Neutrophil (primary cell): ENCODE data around the gene CAMTA1.

Source experiments
- H3K27ac ChIP-seq: fragments of 200-600 bp; sonication (generic); 2 replicates; pipeline ENCODE4 v1.5.1; 2016; ENCODE audit warnings: mild to moderate bottlenecking, moderate library complexity
- H3K27me3 ChIP-seq: fragments of 200-600 bp; sonication (generic); 2 replicates; pipeline ENCODE4 v1.6.0; 2016; ENCODE audit warnings: mild to moderate bottlenecking
- H3K36me3 ChIP-seq: fragments of 200-600 bp; sonication (generic); 2 replicates; pipeline ENCODE4 v1.5.1; 2017
- H3K4me1 ChIP-seq, 2 experiments: fragments of 200-600 bp in 1 of 2; sonication (generic) in 1 of 2; 1 replicate in 1 of 2; 2 replicates in 1 of 2; pipeline versions ENCODE4 v1.5.1 to v1.6.1; 2013 to 2016; ENCODE audit warnings: low read depth in 1 of 2, low read length in 1 of 2, mild to moderate bottlenecking in 1 of 2, moderate library complexity in 1 of 2; ENCODE audit not compliant: control insufficient read depth in 1 of 2, insufficient read depth in 1 of 2
- H3K4me3 ChIP-seq, 2 experiments: fragments of 200-600 bp in 1 of 2; sonication (generic) in 1 of 2; 1 replicate in 1 of 2; 2 replicates in 1 of 2; pipeline ENCODE4 v1.5.1; 2013 to 2016; ENCODE audit warnings: low read depth in 1 of 2, low read length in 1 of 2, mild to moderate bottlenecking in 1 of 2, moderate library complexity in 1 of 2
- H3K9me3 ChIP-seq: fragments of 200-600 bp; sonication (generic); 2 replicates; pipeline ENCODE4 v1.5.1; 2016
- TF ChIP-seq, protein P1 (sequence below): fragments of 200-600 bp; sonication (generic); IDR thresholded peaks from 2 replicates; pipeline ENCODE4 v1.5.1; 2016; ENCODE audit warnings: antibody characterized with exemption

The CAMTA1 gene

DNA sequence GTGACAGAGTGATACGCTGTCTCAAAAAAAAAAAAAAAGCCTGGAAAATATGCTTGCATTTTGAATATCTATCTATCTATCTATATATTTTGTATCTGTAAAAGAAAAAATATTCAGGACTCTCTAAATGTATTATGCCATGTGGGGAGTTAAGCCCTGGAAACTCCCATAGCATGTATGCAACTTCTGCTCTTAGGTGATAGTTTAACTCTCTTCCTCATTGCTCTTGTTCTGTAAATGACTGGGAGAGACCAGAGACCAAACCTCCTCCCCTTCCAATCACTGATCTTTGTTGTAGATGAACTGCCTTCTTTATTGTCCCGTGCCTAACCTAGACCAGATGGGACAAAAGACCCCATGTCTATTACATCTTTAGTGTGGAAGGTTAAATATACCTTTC lies 37.6 kb upstream of the CAMTA1 start:
- Histone ChIP-seq H3K4me1 (peaks cover 0 to 10% of the 10 kb centered on the region in 2 experiments), H3K9me3 (no peaks in the 10 kb centered on the region), H3K4me3 (no peak overlapping the region), H3K27me3 (no peaks in the 10 kb centered on the region), H3K27ac (no peak overlapping the region), H3K36me3 (no peaks in the 10 kb centered on the region)
- TF ChIP-seq, protein P1, sequence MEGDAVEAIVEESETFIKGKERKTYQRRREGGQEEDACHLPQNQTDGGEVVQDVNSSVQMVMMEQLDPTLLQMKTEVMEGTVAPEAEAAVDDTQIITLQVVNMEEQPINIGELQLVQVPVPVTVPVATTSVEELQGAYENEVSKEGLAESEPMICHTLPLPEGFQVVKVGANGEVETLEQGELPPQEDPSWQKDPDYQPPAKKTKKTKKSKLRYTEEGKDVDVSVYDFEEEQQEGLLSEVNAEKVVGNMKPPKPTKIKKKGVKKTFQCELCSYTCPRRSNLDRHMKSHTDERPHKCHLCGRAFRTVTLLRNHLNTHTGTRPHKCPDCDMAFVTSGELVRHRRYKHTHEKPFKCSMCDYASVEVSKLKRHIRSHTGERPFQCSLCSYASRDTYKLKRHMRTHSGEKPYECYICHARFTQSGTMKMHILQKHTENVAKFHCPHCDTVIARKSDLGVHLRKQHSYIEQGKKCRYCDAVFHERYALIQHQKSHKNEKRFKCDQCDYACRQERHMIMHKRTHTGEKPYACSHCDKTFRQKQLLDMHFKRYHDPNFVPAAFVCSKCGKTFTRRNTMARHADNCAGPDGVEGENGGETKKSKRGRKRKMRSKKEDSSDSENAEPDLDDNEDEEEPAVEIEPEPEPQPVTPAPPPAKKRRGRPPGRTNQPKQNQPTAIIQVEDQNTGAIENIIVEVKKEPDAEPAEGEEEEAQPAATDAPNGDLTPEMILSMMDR = no peak

DNA sequence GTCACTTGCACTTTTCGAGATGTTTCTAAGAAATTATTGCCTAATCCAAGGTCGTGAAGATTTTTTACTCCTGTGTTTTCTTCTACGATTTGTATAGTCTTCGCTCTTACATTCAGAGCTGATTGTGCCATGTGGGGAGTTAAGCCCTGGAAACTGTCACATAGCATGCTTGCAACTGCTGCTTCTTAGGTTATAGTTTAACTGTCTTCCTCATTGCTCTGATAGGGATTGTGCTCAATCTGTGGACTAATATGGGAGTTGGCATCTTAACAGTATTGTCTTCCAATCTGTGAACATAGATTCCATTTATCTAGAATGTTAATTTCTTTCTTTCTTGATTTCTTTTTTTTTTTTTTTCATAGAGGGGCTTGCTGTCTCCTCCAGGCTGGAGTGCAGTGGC lies 34.8 kb upstream of the CAMTA1 start:
- TF ChIP-seq, protein P1 = no peak
- Histone ChIP-seq H3K4me1 (no peaks in the 10 kb centered on the region), H3K9me3 (no peaks in the 10 kb centered on the region), H3K36me3 (no peaks in the 10 kb centered on the region), H3K27me3 (no peaks in the 10 kb centered on the region), H3K4me3 (no peak overlapping the region), H3K27ac (no peak overlapping the region)

DNA sequence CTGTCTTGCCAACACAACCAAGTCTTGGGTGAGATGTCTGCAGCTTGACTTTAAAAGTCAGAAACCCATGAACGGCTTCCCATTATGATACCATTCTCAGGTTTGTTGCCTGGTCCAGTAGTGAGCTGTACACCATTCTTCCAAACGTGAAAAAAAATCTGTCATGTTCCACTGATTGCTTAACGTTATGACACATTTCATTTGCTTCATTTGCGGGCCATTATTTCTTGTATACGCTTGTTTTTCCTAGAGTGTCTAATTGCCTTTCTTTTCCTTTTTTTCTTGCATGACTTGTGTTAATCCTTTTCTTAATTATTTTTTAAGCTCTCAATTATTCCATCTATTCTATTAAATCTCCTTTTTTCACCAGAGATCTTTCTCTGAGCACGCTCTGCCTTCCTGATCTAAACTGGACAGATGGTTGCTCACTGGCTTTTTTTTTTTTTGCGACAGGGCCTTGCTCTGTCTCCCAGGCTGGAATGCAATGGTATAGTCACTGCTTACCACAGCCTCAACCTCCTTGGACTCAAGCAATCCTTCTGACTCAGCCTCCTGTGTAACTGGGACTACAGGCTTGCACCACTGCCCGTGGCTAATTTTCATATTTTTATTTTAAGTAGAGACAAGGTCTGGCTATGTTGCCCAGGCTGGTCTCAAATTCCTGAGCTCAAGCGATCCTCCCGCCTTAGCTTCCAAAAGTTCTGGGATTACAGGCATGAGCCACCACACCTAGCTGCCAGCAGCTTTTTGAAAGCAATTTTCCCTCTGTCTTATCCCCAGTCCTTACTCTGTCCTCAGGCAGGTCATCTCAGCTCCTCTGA lies 31.7 kb upstream of the CAMTA1 start:
- H3K27ac ChIP-seq = no peak overlapping the region
- no peaks in the 10 kb centered on the region for H3K9me3 ChIP-seq
- no peaks in the 10 kb centered on the region for H3K4me1 ChIP-seq
- H3K27me3 ChIP-seq = no peaks in the 10 kb centered on the region
- TF ChIP-seq, protein P1 = no peak
- no peaks in the 10 kb centered on the region for H3K36me3 ChIP-seq
- no peak overlapping the region for H3K4me3 ChIP-seq

DNA sequence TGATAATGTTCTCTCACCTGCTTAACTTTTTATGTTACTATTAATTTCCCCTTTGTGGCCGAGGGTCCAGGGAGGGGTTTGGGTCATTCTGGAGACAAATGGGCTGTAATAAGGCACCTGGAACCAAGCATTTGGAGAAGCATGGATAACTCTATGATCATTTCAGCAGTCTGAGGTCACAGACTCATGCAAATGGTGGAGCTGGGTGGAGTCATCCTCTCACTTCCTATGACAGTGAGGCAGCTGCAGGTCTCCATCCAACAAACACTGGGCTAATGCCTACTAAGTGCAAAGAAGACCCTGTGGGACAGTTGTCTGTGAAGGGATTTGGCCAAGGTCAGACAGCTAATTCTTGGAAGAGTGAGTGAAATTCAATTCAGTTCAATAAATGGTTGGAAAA lies 28.8 kb upstream of the CAMTA1 start:
- H3K27me3 ChIP-seq = no peaks in the 10 kb centered on the region
- H3K4me3 ChIP-seq = no peak overlapping the region
- no peaks in the 10 kb centered on the region for H3K4me1 ChIP-seq

DNA sequence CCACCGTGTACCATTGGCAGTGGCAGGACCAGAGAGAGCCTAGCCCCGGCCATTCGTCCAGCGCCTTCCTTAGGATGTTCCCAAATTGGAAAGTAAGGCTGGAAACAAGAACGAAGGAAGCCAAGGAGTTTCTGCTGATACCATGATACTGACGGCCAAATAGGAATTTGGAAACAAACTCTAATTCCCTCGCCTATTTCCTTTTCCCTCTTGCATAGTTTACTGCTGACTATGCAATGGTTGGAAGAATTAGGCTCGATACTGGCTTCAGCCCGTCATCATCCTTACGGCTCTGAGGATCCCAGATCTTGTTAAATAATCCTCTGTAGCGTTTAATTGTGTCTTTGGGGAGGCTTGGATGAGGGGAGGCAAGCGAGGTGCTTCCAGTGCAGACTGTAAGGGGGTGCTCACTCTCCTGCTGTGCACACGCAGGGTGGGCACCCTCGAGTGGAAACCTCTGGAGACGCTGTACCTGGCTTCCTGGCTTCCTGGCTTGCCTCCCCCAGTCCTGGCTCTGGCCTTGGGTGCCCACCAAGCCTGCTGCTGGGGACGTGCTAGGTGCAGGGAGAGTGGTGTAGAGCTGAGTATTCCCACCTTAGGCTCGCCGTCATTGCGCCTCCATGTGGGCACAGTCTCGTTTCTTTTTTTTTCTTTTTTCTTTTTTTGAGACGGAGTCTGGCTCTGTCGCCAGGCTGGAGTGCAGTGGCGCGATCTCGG lies 27.4 kb upstream of the CAMTA1 start:
- Histone ChIP-seq H3K36me3 (no peaks in the 10 kb centered on the region), H3K27me3 (no peaks in the 10 kb centered on the region), H3K9me3 (no peaks in the 10 kb centered on the region), H3K4me3 (no peak overlapping the region), H3K4me1 (no peaks in the 10 kb centered on the region), H3K27ac (no peak overlapping the region)
- TF ChIP-seq, protein P1 = no peak

More for the DNA sequence above, 28.8 kb upstream of the CAMTA1 start:
- no peaks in the 10 kb centered on the region for H3K36me3 ChIP-seq
- TF ChIP-seq, protein P1 = no peak
- no peaks in the 10 kb centered on the region for H3K9me3 ChIP-seq
- no peak overlapping the region for H3K27ac ChIP-seq
